AG09309 (cell line): Measurements from ENCODE around the gene COPS4.

Experiments used
- DNase-seq: peaks from one replicate; pipeline ENCODE4 v3.0.0-alpha.2; 2010; ENCODE audit warnings: low read depth
- H3K4me3 ChIP-seq: 2 replicates; pipeline ENCODE4 v1.5.1; 2011; ENCODE audit warnings: mild to moderate bottlenecking, low read depth, low read length, moderate library complexity; ENCODE audit not compliant: control insufficient read depth
- CTCF ChIP-seq: IDR thresholded peaks from 2 replicates; pipeline ENCODE4 v1.5.1; 2011; ENCODE audit warnings: mild to moderate bottlenecking, low read depth, low read length, inconsistent platforms; ENCODE audit not compliant: insufficient read depth, control insufficient read depth; ENCODE audit errors: missing control alignments

The COPS4 gene

GRCh38 chr4:83089410-83090157 lies 54.6 kb downstream of the COPS4 start:
- no peak for DNase-seq
- H3K4me3 ChIP-seq: no peak overlapping the region
- no peak for TF ChIP-seq CTCF

DNA sequence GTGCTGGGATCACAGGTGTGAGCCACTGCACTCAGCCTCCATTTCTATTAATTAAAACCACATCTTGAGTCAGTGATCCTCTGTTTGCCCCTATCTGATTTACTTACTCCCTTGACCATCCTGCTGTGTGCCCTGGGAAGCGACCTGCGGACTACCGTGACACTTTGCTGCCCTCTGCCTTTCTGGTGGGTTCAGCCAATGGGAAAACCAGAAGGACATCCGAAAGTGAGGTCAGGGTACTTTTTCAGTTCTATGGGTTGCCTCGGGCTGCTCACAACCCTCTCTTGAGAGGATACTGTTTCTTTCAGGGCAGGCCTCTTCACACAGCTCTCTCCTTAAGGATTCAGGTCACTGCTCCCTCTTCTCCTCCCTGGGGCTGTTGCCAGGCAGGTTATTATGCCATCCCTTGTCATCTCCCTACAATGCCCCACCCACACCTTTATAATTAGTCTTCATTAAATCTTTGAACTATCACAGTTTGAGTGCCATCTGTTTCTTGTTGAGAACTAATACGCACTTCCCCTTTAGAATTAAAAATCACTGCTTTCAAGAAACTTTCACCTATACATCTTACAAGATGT lies 58.2 kb downstream of the COPS4 start:
- H3K4me3 ChIP-seq: no peak overlapping the region
- no peak for DNase-seq
- no peak for TF ChIP-seq CTCF

- no peak for DNase-seq
- TF ChIP-seq CTCF: no peak
- no peak overlapping the region for H3K4me3 ChIP-seq
Observed at GRCh38 chr4:83096397-83096796, 61.4 kb downstream of the COPS4 start.

DNA sequence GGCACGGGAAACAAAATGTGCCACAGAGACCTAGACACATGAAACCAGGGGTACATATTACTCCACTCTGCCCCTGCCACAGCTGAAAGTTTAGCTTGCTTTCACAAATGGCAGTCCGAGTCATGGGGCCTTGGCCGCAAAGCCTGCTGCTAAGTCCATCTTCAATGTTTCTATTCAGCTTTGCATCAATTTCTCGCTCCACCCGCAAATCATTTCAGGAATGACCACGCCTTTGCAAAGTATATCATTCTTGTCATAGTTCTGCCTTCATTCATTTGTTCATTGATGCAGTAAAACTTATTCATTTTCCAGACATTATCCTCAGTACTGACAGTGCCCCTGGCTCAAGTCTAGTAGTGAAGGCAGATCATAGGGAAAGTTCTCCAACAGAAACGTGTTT lies 70.0 kb downstream of the COPS4 start:
- no peak for DNase-seq
- no peak overlapping the region for H3K4me3 ChIP-seq
- TF ChIP-seq CTCF: no peak

DNA sequence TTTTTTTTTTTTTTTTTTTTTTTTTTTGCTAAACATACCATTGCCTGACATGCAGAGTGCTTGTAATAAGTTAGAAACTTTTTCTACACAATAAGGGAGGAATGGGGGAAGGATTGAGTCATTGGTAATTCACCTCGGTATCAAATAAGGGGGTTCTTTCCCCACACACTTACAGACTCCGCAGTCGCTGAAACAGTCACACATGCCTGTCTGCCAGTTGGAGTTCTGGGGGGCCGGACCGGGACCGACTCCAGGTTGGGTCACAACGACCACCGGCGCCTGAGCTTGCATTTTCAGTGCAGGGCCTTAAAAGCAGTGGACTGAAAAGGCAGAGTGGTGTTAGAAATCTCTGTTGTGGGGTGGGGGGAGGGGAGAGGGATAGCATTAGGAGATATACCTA lies 72.6 kb downstream of the COPS4 start:
- no peak for TF ChIP-seq CTCF
- DNase-seq: no peak

DNA sequence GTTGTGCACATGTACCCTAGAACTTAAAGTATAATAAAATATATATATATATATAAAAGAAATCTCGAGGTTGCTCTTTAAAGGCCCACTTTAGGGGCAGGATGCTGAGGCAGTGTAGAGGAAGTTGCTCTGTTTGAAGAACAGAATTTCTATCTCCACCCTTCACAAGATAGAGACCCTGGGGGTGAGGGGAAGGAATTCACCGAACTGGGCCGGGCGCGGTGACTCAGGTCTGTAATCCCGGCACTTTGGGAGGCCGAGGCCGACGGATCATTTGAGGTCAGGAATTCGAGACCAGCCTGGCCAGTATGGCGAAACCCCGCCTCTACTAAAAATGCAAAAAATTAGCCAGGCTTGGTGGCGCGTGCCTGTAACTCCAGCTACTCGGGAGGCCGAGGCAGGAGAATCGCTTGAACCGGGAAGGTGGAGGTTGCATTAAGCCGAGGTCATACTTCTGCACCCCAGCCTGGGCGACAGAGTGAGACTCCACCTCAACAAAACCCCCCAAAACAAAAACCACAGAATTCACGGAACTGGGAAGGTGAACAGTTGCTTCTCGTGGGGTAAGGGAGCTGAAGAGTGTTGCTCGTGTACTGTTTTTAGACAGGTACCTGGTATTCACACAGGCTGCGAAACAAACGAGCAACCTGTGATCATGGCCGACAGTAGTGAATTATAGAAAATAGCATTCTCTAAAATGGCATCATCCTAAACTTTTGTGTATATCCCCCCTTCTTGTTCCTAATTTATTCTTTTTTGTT lies 73.3 kb downstream of the COPS4 start:
- TF ChIP-seq CTCF: no peak
- no peak overlapping the region for H3K4me3 ChIP-seq
- no peak for DNase-seq

More for the DNA sequence above, 72.6 kb downstream of the COPS4 start:
- no peak overlapping the region for H3K4me3 ChIP-seq
